ENCODE results near the gene TCOF1.

- no peak for TF ChIP-seq CTCF (IDR thresholded peaks at IDR 0.05)
- TF ChIP-seq POLR2A (IDR thresholded peaks at IDR 0.05): no peak
Measured at GRCh38 chr5:150318613-150319483, 38.6 kb upstream of the TCOF1 start.
